GM18873 (cell line): ENCODE results near the gene SAMSN1.
"Not testable (repeated sequence)": the region's sequence is repeated elsewhere in the genome, so short reads cannot be mapped to it uniquely, and the experiment has no call there.

Source experiments
- ATAC-seq: cut with Tn5 transposase; IDR thresholded peaks from one replicate; pipeline ENCODE4 v1.9.1; 2021; ENCODE audit warnings: mild to moderate bottlenecking, moderate library complexity, moderate number of reproducible peaks; ENCODE audit not compliant: unreplicated experiment, low FRiP score

Gene SAMSN1

GRCh38 chr21:14533499-14534428 is 12.4 kb downstream of the SAMSN1 start:
- peak; percentile 82 for ATAC-seq

GRCh38 chr21:14531757-14532316 is 14.3 kb downstream of the SAMSN1 start:
- no peak for ATAC-seq

GRCh38 chr21:14530592-14530991 is 15.5 kb downstream of the SAMSN1 start:
- ATAC-seq = no peak

- ATAC-seq = no peak
Observed at GRCh38 chr21:14528815-14529214, 17.3 kb downstream of the SAMSN1 start.

- no peak for ATAC-seq
Observed at GRCh38 chr21:14527696-14528652, 18.1 kb downstream of the SAMSN1 start.

- no peak for ATAC-seq
Observed at GRCh38 chr21:14526836-14527695, 19.0 kb downstream of the SAMSN1 start.

GRCh38 chr21:14526199-14526598 is 19.9 kb downstream of the SAMSN1 start:
- no peak for ATAC-seq

GRCh38 chr21:14523234-14523633 is 22.9 kb downstream of the SAMSN1 start:
- ATAC-seq = peak; percentile 89

GRCh38 chr21:14522736-14523135 is 23.4 kb downstream of the SAMSN1 start:
- ATAC-seq = no peak

GRCh38 chr21:14520535-14520934 is 25.6 kb downstream of the SAMSN1 start:
- ATAC-seq = no peak

GRCh38 chr21:14519000-14519399 is 27.1 kb downstream of the SAMSN1 start:
- ATAC-seq = no peak

- no peak for ATAC-seq
Observed at GRCh38 chr21:14513804-14514203, 32.3 kb downstream of the SAMSN1 start.

- ATAC-seq = not testable (repeated sequence)
Observed at GRCh38 chr21:14506859-14507457, 39.2 kb downstream of the SAMSN1 start.

GRCh38 chr21:14500873-14501272 is 45.2 kb downstream of the SAMSN1 start:
- ATAC-seq = no peak

GRCh38 chr21:14499316-14499715 is 46.8 kb downstream of the SAMSN1 start:
- ATAC-seq = no peak

- no peak for ATAC-seq
Observed at GRCh38 chr21:14497825-14498224, 48.3 kb downstream of the SAMSN1 start.

- no peak for ATAC-seq
Observed at GRCh38 chr21:14495075-14495474, 51.0 kb downstream of the SAMSN1 start.

GRCh38 chr21:14494181-14494580 is 51.9 kb downstream of the SAMSN1 start:
- ATAC-seq = not testable (repeated sequence)

- ATAC-seq = no peak
Observed at GRCh38 chr21:14493731-14494130, 52.4 kb downstream of the SAMSN1 start.
